ENCODE measurements around the gene STRA8. TPM values are rescaled to one million over a fixed set of nuclear protein-coding genes. Genes with fewer than 3 reads are reported as not detected.

The STRA8 gene
- polyA plus RNA-seq, 3 donors = not detected

- peaks cover 23% of the 10 kb centered on the region for H3K4me1 Mint-ChIP-seq
- H3K9me3 ChIP-seq (replicated peaks in 1 of 2; ENCODE audit: control insufficient read depth in 1 of 2, insufficient read depth in 1 of 2, low read length in 2 of 2) = peaks cover 0 to 9% of the 10 kb centered on the region in 2 donors
- H3K36me3 ChIP-seq (replicated peaks in 1 of 2; ENCODE audit: control insufficient read depth in 1 of 2, insufficient read depth in 2 of 2, low read length in 2 of 2) = no peaks in the 10 kb centered on the region
- intact Hi-C loops (cut with micrococcal nuclease) = no loop called here
- H3K36me3 Mint-ChIP-seq = no peaks in the 10 kb centered on the region
- H3K27me3 Mint-ChIP-seq (ENCODE audit: low read depth in 3 of 3) = peaks cover 0 to 7% (median 0%) of the 10 kb centered on the region in 3 donors
- H3K4me3 Mint-ChIP-seq = no peak overlapping the region
- H2AFZ ChIP-seq (ENCODE audit: insufficient read depth, low read depth, low read length, poor library complexity, severe bottlenecking) = no peak overlapping the region
- H3K27me3 ChIP-seq (ENCODE audit: control insufficient read depth in 2 of 2, insufficient read depth in 2 of 2, low read length in 2 of 2) = no peaks in the 10 kb centered on the region
- no peak for DNase-seq
- H3K4me3 ChIP-seq (replicated peaks in 1 of 3; ENCODE audit: low read depth in 2 of 3, low read length in 3 of 3) = no peak overlapping the region
- 100% methylated on average over 3 of the region's 3 CpGs for WGBS (ENCODE audit: insufficient coverage)
- no peak overlapping the region for H3K27ac Mint-ChIP-seq
- H3K4me2 ChIP-seq (replicated peaks; ENCODE audit: extremely low read depth, low read length, poor library complexity, severe bottlenecking) = no peak overlapping the region
- no peak for TF ChIP-seq CTCF (IDR thresholded peaks at IDR 0.05)
- peaks cover 20 to 21% of the 10 kb centered on the region in 2 donors for H3K4me1 ChIP-seq (ENCODE audit: control insufficient read depth in 1 of 2, insufficient read depth in 2 of 2, low read length in 2 of 2)
- H3K9me3 Mint-ChIP-seq = peaks cover 2 to 9% (median 6%) of the 10 kb centered on the region in 7 donors
- no peak overlapping the region for H3K9ac ChIP-seq (ENCODE audit: insufficient read depth, low read length, poor library complexity, severe bottlenecking)
- H3K27ac ChIP-seq (ENCODE audit: low read depth in 1 of 2, low read length in 2 of 2) = no peak overlapping the region
- no peaks in the 10 kb centered on the region for H4K20me1 ChIP-seq (ENCODE audit: insufficient read depth, low read length)
- no peaks in the 10 kb centered on the region for H3K79me2 ChIP-seq (ENCODE audit: insufficient read depth, low read length)
Measured at GRCh38 chr7:135258585-135258984, 24.9 kb downstream of the STRA8 start.

- 92% methylated on average over 4 of the region's 6 CpGs for WGBS (ENCODE audit: insufficient coverage)
- peaks cover 0 to 19% of the 10 kb centered on the region in 2 donors for H3K9me3 ChIP-seq (replicated peaks in 1 of 2; ENCODE audit: control insufficient read depth in 1 of 2, insufficient read depth in 1 of 2, low read length in 2 of 2)
- H2AFZ ChIP-seq (ENCODE audit: insufficient read depth, low read depth, low read length, poor library complexity, severe bottlenecking) = no peak overlapping the region
- no peaks in the 10 kb centered on the region for H3K36me3 ChIP-seq (replicated peaks in 1 of 2; ENCODE audit: control insufficient read depth in 1 of 2, insufficient read depth in 2 of 2, low read length in 2 of 2)
- no peaks in the 10 kb centered on the region for H3K27me3 ChIP-seq (ENCODE audit: control insufficient read depth in 2 of 2, insufficient read depth in 2 of 2, low read length in 2 of 2)
- peaks cover 9 to 10% of the 10 kb centered on the region in 2 donors for H3K4me1 ChIP-seq (ENCODE audit: control insufficient read depth in 1 of 2, insufficient read depth in 2 of 2, low read length in 2 of 2)
- H4K20me1 ChIP-seq (ENCODE audit: insufficient read depth, low read length) = no peaks in the 10 kb centered on the region
- H3K27ac Mint-ChIP-seq = no peak overlapping the region
- H3K9me3 Mint-ChIP-seq = peaks cover 7 to 20% (median 16%) of the 10 kb centered on the region in 7 donors
- no peaks in the 10 kb centered on the region for H3K36me3 Mint-ChIP-seq
- H3K4me2 ChIP-seq (replicated peaks; ENCODE audit: extremely low read depth, low read length, poor library complexity, severe bottlenecking) = no peak overlapping the region
- peaks cover 12% of the 10 kb centered on the region for H3K4me1 Mint-ChIP-seq
- no peaks in the 10 kb centered on the region for H3K79me2 ChIP-seq (ENCODE audit: insufficient read depth, low read length)
- TF ChIP-seq CTCF (IDR thresholded peaks at IDR 0.05) = no peak
- H3K9ac ChIP-seq (ENCODE audit: insufficient read depth, low read length, poor library complexity, severe bottlenecking) = no peak overlapping the region
- H3K27me3 Mint-ChIP-seq (ENCODE audit: low read depth in 3 of 3) = peaks cover 0 to 7% (median 0%) of the 10 kb centered on the region in 3 donors
- intact Hi-C loops (cut with micrococcal nuclease) = no loop called here
- H3K4me3 Mint-ChIP-seq = no peak overlapping the region
- no peak overlapping the region for H3K27ac ChIP-seq (ENCODE audit: low read depth in 1 of 2, low read length in 2 of 2)
- H3K4me3 ChIP-seq (replicated peaks in 1 of 3; ENCODE audit: low read depth in 2 of 3, low read length in 3 of 3) = no peak overlapping the region
- DNase-seq = no peak
Measured at GRCh38 chr7:135259702-135260101, 26.1 kb downstream of the STRA8 start.

All from CD14-positive monocyte (primary cell).